Measurements from ENCODE around the gene SPRYD7. TPM values are rescaled to one million over a fixed set of nuclear protein-coding genes. Genes with fewer than 3 reads are reported as not detected.
A peak's percentile ranks its signal among the peaks of the same experiment; 100 is the strongest.

Gene SPRYD7
- polyA plus RNA-seq, 1 donor (not counting 4 experiments of a cell fraction or from before 2014, with no cell fraction given): 11.3 TPM

GRCh38 chr13:49932868-49933267, 3.3 kb downstream of the SPRYD7 start:
- no peak overlapping the region for H3K27ac ChIP-seq (ENCODE audit: control insufficient read depth, insufficient read depth, low read length)
- H3K4me1 ChIP-seq (ENCODE audit: control insufficient read depth, extremely low read depth, insufficient read depth, low read length): peaks cover 8% of the 10 kb centered on the region
- H3K4me2 ChIP-seq (ENCODE audit: control insufficient read depth, extremely low read depth, insufficient read depth, low read depth, low read length): no peak overlapping the region
- DNase-seq (ENCODE audit: low read depth, low spot score) (no peak), FAIRE-seq (peak; percentile 43)
- no peaks in the 10 kb centered on the region for H4K20me1 ChIP-seq (ENCODE audit: control insufficient read depth, extremely low read depth, insufficient read depth, low read length)
- H3K9me1 ChIP-seq (ENCODE audit: control insufficient read depth, extremely low read depth, insufficient read depth, low read length): no peaks in the 10 kb centered on the region
- TF ChIP-seq CTCF (optimal IDR thresholded peaks at IDR 0.05 in 1 of 3, IDR thresholded peaks at IDR 0.05 in 1 of 3, conservative IDR thresholded peaks at IDR 0.05 in 1 of 3; ENCODE audit: extremely low read depth in 1 of 3, insufficient read depth in 2 of 3, low read length in 3 of 3) (no peak), EZH2 (IDR thresholded peaks at IDR 0.05; ENCODE audit: low read length) (no peak)
- no peaks in the 10 kb centered on the region for H3K27me3 ChIP-seq (ENCODE audit: control insufficient read depth, extremely low read depth, insufficient read depth, low read length)
- H3K79me2 ChIP-seq (ENCODE audit: control insufficient read depth, insufficient read depth, low read length): peaks cover 27% of the 10 kb centered on the region
- dilution Hi-C loops (cut with MboI; ENCODE audit: extremely low pct_ligation_motif_present, low sequenced_read_pairs): no loop called here
- H3K36me3 ChIP-seq (ENCODE audit: control insufficient read depth in 2 of 2, extremely low read depth in 1 of 2, insufficient read depth in 2 of 2, low read length in 2 of 2): peaks cover 3 to 6% of the 10 kb centered on the region in 2 experiments
- H3K4me3 ChIP-seq (ENCODE audit: control insufficient read depth in 2 of 3, extremely low read depth in 1 of 3, insufficient read depth in 2 of 3, low read depth in 1 of 3, low read length in 3 of 3): no peak overlapping the region
- no peaks in the 10 kb centered on the region for H3K9me3 ChIP-seq (ENCODE audit: control insufficient read depth, low read depth, low read length)
- H3K9ac ChIP-seq (ENCODE audit: control insufficient read depth, extremely low read depth, insufficient read depth, low read length): no peak overlapping the region
- no peak overlapping the region for H2AFZ ChIP-seq (ENCODE audit: control insufficient read depth, low read length)

GRCh38 chr13:49932066-49932465, 4.1 kb downstream of the SPRYD7 start:
- no peak overlapping the region for H3K4me2 ChIP-seq (ENCODE audit: control insufficient read depth, extremely low read depth, insufficient read depth, low read depth, low read length)
- no peak for FAIRE-seq

More at GRCh38 chr13:49932066-49932465, 4.1 kb downstream of the SPRYD7 start:
- Histone ChIP-seq H3K9me3 (ENCODE audit: control insufficient read depth, low read depth, low read length) (no peaks in the 10 kb centered on the region), H3K36me3 (ENCODE audit: control insufficient read depth in 2 of 2, extremely low read depth in 1 of 2, insufficient read depth in 2 of 2, low read length in 2 of 2) (peaks cover 3 to 11% of the 10 kb centered on the region in 2 experiments), H4K20me1 (ENCODE audit: control insufficient read depth, extremely low read depth, insufficient read depth, low read length) (no peaks in the 10 kb centered on the region), H3K9me1 (ENCODE audit: control insufficient read depth, extremely low read depth, insufficient read depth, low read length) (no peaks in the 10 kb centered on the region), H3K27ac (ENCODE audit: control insufficient read depth, insufficient read depth, low read length) (no peak overlapping the region), H3K27me3 (ENCODE audit: control insufficient read depth, extremely low read depth, insufficient read depth, low read length) (no peaks in the 10 kb centered on the region), H3K4me1 (ENCODE audit: control insufficient read depth, extremely low read depth, insufficient read depth, low read length) (peaks cover 8% of the 10 kb centered on the region), H2AFZ (ENCODE audit: control insufficient read depth, low read length) (no peak overlapping the region), H3K4me3 (ENCODE audit: control insufficient read depth in 2 of 3, extremely low read depth in 1 of 3, insufficient read depth in 2 of 3, low read depth in 1 of 3, low read length in 3 of 3) (no peak overlapping the region), H3K79me2 (ENCODE audit: control insufficient read depth, insufficient read depth, low read length) (peaks cover 27% of the 10 kb centered on the region), H3K9ac (ENCODE audit: control insufficient read depth, extremely low read depth, insufficient read depth, low read length) (no peak overlapping the region)
- dilution Hi-C loops (cut with MboI; ENCODE audit: extremely low pct_ligation_motif_present, low sequenced_read_pairs): no loop called here
- TF ChIP-seq CTCF (optimal IDR thresholded peaks at IDR 0.05 in 1 of 3, IDR thresholded peaks at IDR 0.05 in 1 of 3, conservative IDR thresholded peaks at IDR 0.05 in 1 of 3; ENCODE audit: extremely low read depth in 1 of 3, insufficient read depth in 2 of 3, low read length in 3 of 3) (no peak), EZH2 (IDR thresholded peaks at IDR 0.05; ENCODE audit: low read length) (no peak)
- no peak for DNase-seq (ENCODE audit: low read depth, low spot score)

Measured in keratinocyte (primary cell).